Suppressor macrophage treated with lipopolysaccharide for 1 hour (primary cell): ENCODE results near the gene BCL11B.

Experiments
- DNase-seq, 3 donors: peaks; one replicate each; pipeline ENCODE4 v3.0.0-alpha.2; 2020 to 2022

The BCL11B gene

GRCh38 chr14:99271951-99272631, at the start of gene BCL11B:
TSS of gene BCL11B (minus strand) at chr14:99272197. CDS start at chr14:99271218, 979 bp downstream.
- DNase-seq = peak; percentile 41 to 63 (median 59)

GRCh38 chr14:99321236-99321925, 49.4 kb upstream of the BCL11B start:
- no peak for DNase-seq

GRCh38 chr14:99320621-99321235, 48.7 kb upstream of the BCL11B start:
- DNase-seq = no peak

GRCh38 chr14:99320105-99320572, 48.1 kb upstream of the BCL11B start:
- peak; percentile 50 to 69 (median 60) for DNase-seq

- DNase-seq = no peak
These were observed 46.9 kb upstream of the BCL11B start for GRCh38 chr14:99318959-99319295.

- DNase-seq = no peak
These were observed 46.3 kb upstream of the BCL11B start for GRCh38 chr14:99318091-99318958.

- no peak for DNase-seq
These were observed 45.5 kb upstream of the BCL11B start for GRCh38 chr14:99317231-99318090.

GRCh38 chr14:99316281-99317163, 44.5 kb upstream of the BCL11B start:
- DNase-seq = no peak

- peak; percentile 11 to 52 (median 47) for DNase-seq
These were observed 43.2 kb upstream of the BCL11B start for GRCh38 chr14:99315197-99315596.

GRCh38 chr14:99314623-99315022, 42.6 kb upstream of the BCL11B start:
- DNase-seq = no peak

- DNase-seq = no peak
These were observed 41.2 kb upstream of the BCL11B start for GRCh38 chr14:99313234-99313633.

GRCh38 chr14:99312106-99312505, 40.1 kb upstream of the BCL11B start:
- DNase-seq = no peak

GRCh38 chr14:99309220-99309766, 37.3 kb upstream of the BCL11B start:
- no peak for DNase-seq

- DNase-seq = no peak
These were observed 32.2 kb upstream of the BCL11B start for GRCh38 chr14:99304208-99304607.

GRCh38 chr14:99300190-99300589, 28.2 kb upstream of the BCL11B start:
- DNase-seq = no peak

- DNase-seq = no peak
These were observed 24.5 kb upstream of the BCL11B start for GRCh38 chr14:99296517-99296916.

GRCh38 chr14:99289394-99290189, 17.6 kb upstream of the BCL11B start:
- DNase-seq = no peak

- no peak for DNase-seq
These were observed 17.0 kb upstream of the BCL11B start for GRCh38 chr14:99288948-99289347.

GRCh38 chr14:99287269-99287942, 15.4 kb upstream of the BCL11B start:
- DNase-seq = no peak
